ENCODE results near the gene OR1L4. TPM values are rescaled to one million over a fixed set of nuclear protein-coding genes. Genes with fewer than 3 reads are reported as not detected.

The OR1L4 gene
- total RNA-seq, 6 donors from 2014 or later, result not detected

DNA sequence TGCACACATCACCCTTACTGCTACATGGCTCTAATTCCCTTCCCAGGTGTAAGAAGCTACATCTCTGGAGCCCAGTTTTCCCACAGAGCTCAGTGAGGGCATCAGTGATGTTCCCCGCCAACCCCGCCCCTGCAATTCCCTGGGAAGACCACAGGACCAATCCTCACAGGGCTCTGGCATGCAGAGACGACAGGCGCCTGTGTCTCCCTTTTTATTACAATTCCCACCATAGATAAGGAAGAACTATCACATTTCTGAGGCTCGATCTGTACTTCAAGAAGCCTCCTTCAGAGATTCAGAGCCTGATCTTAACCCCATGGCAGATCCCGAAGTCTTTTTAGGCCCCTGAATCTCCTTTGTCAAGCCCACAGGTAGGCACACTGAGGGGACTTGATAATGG, 18.2 kb downstream of the OR1L4 start, which contains the start of gene OR1L6:
TSS of gene OR1L6 (plus strand) at position 301 of the 400 bp plus-strand sequence. CDS start 7,545 bp downstream, outside the sequence.
- DNase-seq (no peak), ATAC-seq (ENCODE audit: low FRiP score in 2 of 2) (no peak)
- TF ChIP-seq POLR2AphosphoS5 (IDR thresholded peaks at IDR 0.05) (no peak), EP300 (IDR thresholded peaks at IDR 0.05) (no peak), POLR2A (IDR thresholded peaks at IDR 0.05) (no peak)
- TF ChIP-seq, protein P1, sequence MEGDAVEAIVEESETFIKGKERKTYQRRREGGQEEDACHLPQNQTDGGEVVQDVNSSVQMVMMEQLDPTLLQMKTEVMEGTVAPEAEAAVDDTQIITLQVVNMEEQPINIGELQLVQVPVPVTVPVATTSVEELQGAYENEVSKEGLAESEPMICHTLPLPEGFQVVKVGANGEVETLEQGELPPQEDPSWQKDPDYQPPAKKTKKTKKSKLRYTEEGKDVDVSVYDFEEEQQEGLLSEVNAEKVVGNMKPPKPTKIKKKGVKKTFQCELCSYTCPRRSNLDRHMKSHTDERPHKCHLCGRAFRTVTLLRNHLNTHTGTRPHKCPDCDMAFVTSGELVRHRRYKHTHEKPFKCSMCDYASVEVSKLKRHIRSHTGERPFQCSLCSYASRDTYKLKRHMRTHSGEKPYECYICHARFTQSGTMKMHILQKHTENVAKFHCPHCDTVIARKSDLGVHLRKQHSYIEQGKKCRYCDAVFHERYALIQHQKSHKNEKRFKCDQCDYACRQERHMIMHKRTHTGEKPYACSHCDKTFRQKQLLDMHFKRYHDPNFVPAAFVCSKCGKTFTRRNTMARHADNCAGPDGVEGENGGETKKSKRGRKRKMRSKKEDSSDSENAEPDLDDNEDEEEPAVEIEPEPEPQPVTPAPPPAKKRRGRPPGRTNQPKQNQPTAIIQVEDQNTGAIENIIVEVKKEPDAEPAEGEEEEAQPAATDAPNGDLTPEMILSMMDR (IDR thresholded peaks at IDR 0.05), result no peak
- Histone ChIP-seq H3K4me1 (no peaks in the 10 kb centered on the region), H3K27ac (no peak within 1 kb of the TSS), H3K27me3 (no peaks in the 10 kb centered on the region), H3K4me3 (no peak within 1 kb of the TSS), H3K36me3 (no peaks in the 10 kb centered on the region), H3K9me3 (peaks cover 0 to 10% (median 3%) of the 10 kb centered on the region in 4 donors)
- 65 to 73% methylated on average over 6 of the region's 6 CpGs for WGBS, 2 donors

DNA sequence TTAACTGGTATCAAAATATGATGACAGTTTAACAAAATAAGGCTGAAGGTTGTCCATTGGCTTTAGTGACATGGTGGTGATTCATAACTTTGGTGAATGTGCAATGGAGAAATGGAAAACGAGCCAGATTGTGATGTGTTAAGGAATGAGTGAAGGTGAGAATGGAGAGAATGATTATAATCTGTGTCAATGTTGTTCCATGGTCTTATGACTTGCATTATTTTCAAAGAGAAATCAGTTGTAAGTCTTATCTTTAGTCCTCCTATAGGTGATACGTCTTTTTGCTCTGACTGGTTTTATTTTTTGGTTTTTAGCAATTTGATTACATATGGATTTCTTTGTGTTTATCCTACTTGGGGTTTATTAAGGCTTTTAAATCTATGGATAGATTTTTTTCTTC, 31.0 kb downstream of the OR1L4 start:
- WGBS, 2 donors, result 41 to 44% methylated on average over 2 of the region's 2 CpGs
- ATAC-seq (ENCODE audit: low FRiP score in 2 of 2), result no peak
- TF ChIP-seq POLR2AphosphoS5 (IDR thresholded peaks at IDR 0.05), result no peak
- TF ChIP-seq EP300 (IDR thresholded peaks at IDR 0.05), result no peak
- no peak for TF ChIP-seq POLR2A (IDR thresholded peaks at IDR 0.05)
- TF ChIP-seq, protein P1 (IDR thresholded peaks at IDR 0.05), result no peak

DNA sequence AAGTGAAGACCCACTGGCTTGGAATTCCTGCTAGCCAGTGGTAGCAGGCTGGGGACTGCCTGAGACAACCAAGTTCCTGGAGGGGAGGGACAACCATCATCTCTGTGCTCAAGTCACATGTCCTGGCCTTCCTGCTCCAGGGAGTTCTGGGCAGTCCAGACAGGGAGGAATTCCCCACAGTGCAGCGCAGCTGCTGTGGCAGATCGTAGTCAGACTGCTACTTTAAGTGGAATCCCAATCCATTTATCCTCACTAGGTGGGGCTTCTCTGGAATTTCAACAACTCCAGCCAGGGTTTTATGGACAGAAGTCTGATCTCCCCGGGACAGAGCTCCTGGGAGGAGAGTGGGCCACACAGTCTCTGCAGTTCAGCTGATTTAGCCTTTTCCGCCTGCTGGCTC, 44.0 kb downstream of the OR1L4 start:
- 80 to 93% methylated on average over 3 to 4 of the region's 4 CpGs for WGBS, 2 donors
- Histone ChIP-seq H3K27ac (no peak overlapping the region), H3K9me3 (peaks cover 0 to 21% (median 12%) of the 10 kb centered on the region in 4 donors), H3K36me3 (no peaks in the 10 kb centered on the region), H3K4me1 (no peaks in the 10 kb centered on the region), H3K4me3 (no peak overlapping the region), H3K27me3 (no peaks in the 10 kb centered on the region)
- no peak for ATAC-seq (ENCODE audit: low FRiP score in 2 of 2)
- TF ChIP-seq, protein P1 (IDR thresholded peaks at IDR 0.05), result no peak
- TF ChIP-seq EP300 (IDR thresholded peaks at IDR 0.05) (no peak), POLR2A (IDR thresholded peaks at IDR 0.05) (no peak), POLR2AphosphoS5 (IDR thresholded peaks at IDR 0.05) (no peak)
- DNase-seq, result no peak

More for the DNA sequence above, 31.0 kb downstream of the OR1L4 start:
- Histone ChIP-seq H3K36me3 (no peaks in the 10 kb centered on the region), H3K27ac (no peak overlapping the region), H3K4me1 (no peaks in the 10 kb centered on the region), H3K27me3 (no peaks in the 10 kb centered on the region), H3K4me3 (no peak overlapping the region), H3K9me3 (peaks cover 0 to 23% (median 0%) of the 10 kb centered on the region in 4 donors)
- no peak for DNase-seq

Other genes with a start within 250 kb of the OR1L4 start
- not detected for gene OR1J1, start 246.1 kb upstream of the OR1L4 start, total RNA-seq
- under 1 TPM in 1 of 6 donors, not detected in 5; 0.61 TPM for gene OR1J2, start 213.2 kb upstream of the OR1L4 start, total RNA-seq
- gene OR1J4, start 204.8 kb upstream of the OR1L4 start, total RNA-seq, result not detected
- gene OR1N1, start 196.7 kb upstream of the OR1L4 start, total RNA-seq, result not detected
- not detected for gene OR1N2, start 170.9 kb upstream of the OR1L4 start, total RNA-seq
- gene OR1L8, start 140.6 kb upstream of the OR1L4 start, total RNA-seq, result under 1 TPM in 3 of 6 donors, not detected in 3; 0.17 to 0.76 (median 0.31) TPM
- gene OR1Q1, start 109.3 kb upstream of the OR1L4 start, total RNA-seq, result 1 to 10 TPM in 1 of 6 donors, not detected in 5; 1.1 TPM
- gene OR1B1, start 66.4 kb upstream of the OR1L4 start, total RNA-seq, result under 1 TPM in 2 of 6 donors, not detected in 4; 0.23 to 0.55 TPM
- not detected for gene OR1L1, start 62.3 kb upstream of the OR1L4 start, total RNA-seq
- not detected for gene OR1L3, start 48.9 kb upstream of the OR1L4 start, total RNA-seq
- gene OR1L6, start 18.3 kb downstream of the OR1L4 start, total RNA-seq, result not detected
- not detected for gene OR5C1, start 64.9 kb downstream of the OR1L4 start, total RNA-seq
- not detected for gene OR1K1, start 76.1 kb downstream of the OR1L4 start, total RNA-seq
- 10 to 100 TPM; 18.3 to 34.3 (median 25.2) TPM for gene PDCL, start 104.6 kb downstream of the OR1L4 start, total RNA-seq
- 10 to 100 TPM; 23.9 to 65.0 (median 40.2) TPM for gene RC3H2, start 181.4 kb downstream of the OR1L4 start, total RNA-seq
- 10 to 100 TPM in 1 of 6 donors, 1 to 10 TPM in 5; 2.7 to 10.9 (median 7.1) TPM for gene ZBTB6, start 189.3 kb downstream of the OR1L4 start, total RNA-seq
- 1 to 10 TPM; 2.9 to 8.0 (median 5.2) TPM for gene ZBTB26, start 207.5 kb downstream of the OR1L4 start, total RNA-seq
- 100 to 1,000 TPM in 2 of 6 donors, 10 to 100 TPM in 4; 41.7 to 147 (median 62.6) TPM for gene RABGAP1, start 217.0 kb downstream of the OR1L4 start, total RNA-seq